Activated CD4-positive, alpha-beta T cell treated with anti-CD3 and anti-CD28 coated beads for 48 hours (primary cell): Measurements from ENCODE around the gene LRMDA.
"Not testable (repeated sequence)": the region's sequence is repeated elsewhere in the genome, so short reads cannot be mapped to it uniquely, and the experiment has no call there.

Experiments
- DNase-seq: peaks from one replicate; pipeline ENCODE4 v3.0.0-alpha.2; 2020

LRMDA gene

GRCh38 chr10:76497666-76498065 is 1066.2 kb downstream of the LRMDA start:
- DNase-seq: no peak

DNA sequence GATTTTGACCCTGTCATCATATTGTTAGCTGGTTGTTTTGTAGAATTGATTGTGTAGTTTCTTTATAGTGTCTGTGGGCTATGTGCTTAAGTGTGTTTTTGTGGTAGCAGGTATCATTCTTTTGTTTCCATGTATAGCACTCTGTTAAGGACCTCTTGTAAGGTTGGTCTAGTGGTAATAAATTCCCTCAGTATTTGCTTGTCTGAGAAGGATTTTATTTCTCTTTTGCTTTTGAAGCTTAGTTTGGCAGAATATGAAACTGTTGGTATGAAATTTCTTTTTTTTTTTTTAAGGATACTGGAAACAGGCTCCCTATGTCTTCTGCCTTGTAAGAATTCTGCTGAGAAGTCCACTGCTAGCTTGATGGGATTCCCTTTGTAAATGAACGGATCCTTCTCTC is 1073.4 kb downstream of the LRMDA start:
- no peak for DNase-seq

DNA sequence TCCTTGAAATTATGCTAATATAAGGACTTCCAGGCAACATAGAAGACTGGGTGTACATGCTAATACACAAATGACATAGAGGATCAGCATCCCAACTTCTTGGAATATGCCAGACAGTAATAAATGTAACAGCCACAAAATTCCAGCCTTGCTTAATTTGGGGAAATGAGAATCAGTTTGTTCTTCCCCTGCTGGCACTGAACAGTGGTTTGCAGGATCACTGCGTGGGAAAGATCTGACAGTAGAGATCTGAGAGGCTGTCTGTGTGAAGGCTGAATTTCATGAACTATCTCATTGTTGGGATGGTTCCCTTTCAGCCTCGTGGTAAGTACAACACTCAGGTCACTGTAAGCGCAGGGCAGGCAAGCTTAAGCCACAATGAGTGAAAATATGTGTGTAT is 1078.0 kb downstream of the LRMDA start:
- DNase-seq: no peak

GRCh38 chr10:76514321-76514720 is 1082.9 kb downstream of the LRMDA start:
- DNase-seq: no peak

GRCh38 chr10:76514869-76515268 is 1083.4 kb downstream of the LRMDA start:
- DNase-seq: no peak

DNA sequence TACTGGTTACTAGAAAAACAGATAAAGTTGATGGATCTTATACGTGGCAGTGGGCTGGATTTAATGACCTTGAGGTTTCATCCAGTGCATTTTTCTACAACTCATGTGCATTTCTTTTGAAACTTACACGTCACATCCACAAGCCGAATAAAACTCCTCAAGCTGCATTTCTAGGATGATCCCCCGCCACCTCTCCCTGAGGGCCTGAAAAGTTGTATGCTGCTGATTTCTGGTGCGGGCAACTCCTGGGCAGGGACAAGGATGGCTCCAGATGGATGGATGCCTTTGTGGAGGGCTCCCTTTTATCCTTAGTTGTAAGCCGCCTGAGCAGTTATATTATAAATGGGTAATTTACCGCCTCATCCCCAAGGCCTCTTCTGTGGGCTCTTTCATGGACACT is 1091.1 kb downstream of the LRMDA start:
- DNase-seq: no peak

DNA sequence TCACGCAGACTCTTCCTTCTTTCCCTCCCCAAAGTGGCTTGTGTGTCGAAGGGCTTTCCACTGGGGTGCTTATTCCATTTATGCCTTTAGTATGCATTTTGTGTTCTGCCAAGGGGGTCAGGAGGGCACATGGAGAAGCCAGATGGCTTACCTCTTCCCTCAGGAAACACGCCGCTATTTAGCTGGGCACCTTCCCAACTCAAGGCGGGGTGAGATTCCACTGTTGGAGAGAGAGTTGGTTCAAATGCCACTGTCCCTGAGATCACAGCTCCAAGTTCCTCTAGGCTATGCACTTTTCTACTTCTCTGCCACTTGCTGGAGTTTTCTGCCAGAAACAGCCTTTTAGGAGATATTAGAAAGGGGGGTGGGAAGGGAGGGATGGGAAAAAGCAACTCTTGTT is 1091.8 kb downstream of the LRMDA start:
- no peak for DNase-seq

GRCh38 chr10:76523791-76524351 is 1092.4 kb downstream of the LRMDA start:
- no peak for DNase-seq

GRCh38 chr10:76526833-76527232 is 1095.4 kb downstream of the LRMDA start:
- not testable (repeated sequence) for DNase-seq

- no peak for DNase-seq
Measured at GRCh38 chr10:76540331-76540730, 1108.9 kb downstream of the LRMDA start.

GRCh38 chr10:76540786-76541185 is 1109.4 kb downstream of the LRMDA start:
- DNase-seq: no peak

DNA sequence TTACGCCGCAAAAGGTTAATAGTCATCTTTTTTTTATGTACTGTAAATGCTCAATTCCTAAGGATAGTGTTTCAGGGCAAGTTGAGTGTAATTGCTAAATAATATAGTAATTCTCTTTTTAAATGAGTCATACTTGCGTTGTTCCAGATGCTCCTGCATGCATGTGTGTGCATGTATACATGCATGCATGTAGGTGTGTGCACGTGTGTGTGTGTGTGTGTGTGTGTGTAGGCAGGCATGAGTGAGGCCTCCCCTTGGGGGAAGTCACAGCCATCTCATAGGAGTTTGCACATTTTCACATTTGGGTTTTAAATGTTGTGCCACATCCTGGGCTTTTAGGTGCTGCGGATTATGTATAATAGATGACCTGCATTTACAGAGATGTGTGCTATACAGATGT is 1110.4 kb downstream of the LRMDA start:
- DNase-seq: no peak

DNA sequence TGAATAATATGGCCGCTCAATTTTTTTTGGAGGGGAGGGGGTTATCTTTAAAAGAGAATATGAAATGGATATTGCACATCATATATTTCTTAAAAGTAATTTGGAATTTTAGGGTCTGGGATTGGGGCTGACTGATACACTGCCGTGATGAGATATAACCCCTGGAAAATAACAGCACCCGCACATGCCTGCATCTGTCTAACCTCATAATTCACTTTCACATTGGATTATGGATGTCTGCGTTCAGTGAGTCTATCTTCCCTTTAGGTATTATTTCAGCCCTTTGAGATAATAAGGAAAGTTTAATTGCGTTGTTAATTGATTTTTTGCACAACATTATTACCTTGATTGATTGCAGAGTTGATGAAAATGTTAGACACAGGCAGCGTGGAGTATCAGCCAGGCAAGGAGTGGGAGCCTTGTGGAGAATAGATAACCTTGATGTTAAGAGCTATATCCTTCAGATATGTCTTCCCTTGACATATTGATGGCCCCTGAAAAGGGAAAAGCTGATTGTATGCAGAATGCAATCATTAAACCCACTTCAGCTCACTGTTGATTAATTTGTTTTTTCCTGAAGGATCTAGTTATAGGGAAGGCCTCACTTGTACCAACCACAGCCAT is 1111.0 kb downstream of the LRMDA start:
- DNase-seq: no peak

GRCh38 chr10:76543655-76544054 is 1112.2 kb downstream of the LRMDA start:
- DNase-seq: no peak

GRCh38 chr10:76544789-76545188 is 1113.4 kb downstream of the LRMDA start:
- DNase-seq: no peak

- DNase-seq: no peak
Measured at GRCh38 chr10:76546411-76546810, 1115.0 kb downstream of the LRMDA start.

DNA sequence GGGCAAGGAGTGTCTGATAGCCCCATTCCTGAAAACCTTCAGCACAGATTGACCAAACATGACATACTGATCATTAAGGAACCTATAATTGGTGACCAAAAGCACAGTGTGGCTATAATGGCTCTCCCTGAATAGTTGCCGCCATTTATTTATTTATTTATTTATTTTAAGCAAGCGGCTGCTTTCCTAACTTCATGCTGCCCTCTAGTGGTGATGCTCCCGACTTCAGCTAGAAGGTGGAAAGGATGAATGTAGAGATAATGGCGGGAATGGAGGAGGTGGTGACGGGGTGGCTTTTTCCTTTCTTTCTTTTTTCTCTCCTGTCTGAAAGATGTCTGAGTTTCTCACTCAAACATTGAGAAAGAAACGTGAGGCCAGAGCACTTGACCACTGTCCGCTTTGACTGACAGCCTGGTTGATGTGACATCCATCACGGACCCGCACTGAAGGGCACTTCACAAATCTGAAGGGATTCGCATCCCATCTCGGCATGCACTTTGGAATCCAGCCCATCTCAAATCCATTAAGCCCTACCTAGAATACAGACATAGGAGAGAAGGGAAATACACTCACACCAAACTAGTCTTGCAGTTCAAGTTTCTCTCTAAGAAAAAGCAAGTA is 1116.0 kb downstream of the LRMDA start:
- DNase-seq: peak; percentile 76

- no peak for DNase-seq
Measured at GRCh38 chr10:76548716-76549115, 1117.3 kb downstream of the LRMDA start.

DNA sequence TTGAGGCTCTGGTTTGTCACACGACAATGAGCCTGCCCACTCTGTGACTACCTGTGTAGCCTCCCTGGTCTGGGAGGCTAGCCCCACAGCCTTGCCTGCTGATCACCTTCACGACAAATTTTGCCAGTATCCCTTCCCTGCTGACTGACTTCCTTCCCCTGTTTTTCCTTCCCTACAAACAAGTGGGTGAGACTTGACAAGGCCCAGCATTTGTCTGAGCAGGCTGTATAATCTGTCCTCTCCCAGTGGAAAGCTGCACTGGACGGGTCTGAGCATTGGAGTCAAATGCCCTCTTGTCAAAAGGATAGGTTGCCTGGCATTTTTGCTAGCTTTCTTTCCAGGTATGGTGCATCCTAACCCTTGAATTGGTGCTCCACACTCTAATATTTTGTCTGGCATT is 1117.7 kb downstream of the LRMDA start:
- DNase-seq: no peak

DNA sequence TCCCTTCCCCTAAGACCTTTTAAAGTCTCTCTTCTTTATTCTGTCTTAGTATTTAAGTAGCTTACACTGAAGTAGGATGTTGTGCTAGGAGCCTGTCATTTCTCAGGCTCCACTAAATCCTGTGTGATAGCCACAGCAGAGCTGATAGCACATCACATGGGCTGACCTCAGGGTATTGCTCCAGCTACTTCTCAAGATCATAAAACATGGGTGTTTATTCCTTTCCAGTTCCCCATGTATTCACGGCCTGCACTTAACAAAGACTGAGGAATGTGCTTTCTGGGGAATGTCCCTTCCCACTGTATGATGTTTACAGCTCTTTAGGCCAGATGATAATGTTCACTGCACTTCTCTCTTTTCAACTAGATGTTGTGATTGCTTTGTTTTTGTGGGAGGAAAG is 1119.4 kb downstream of the LRMDA start:
- no peak for DNase-seq

GRCh38 chr10:76552091-76552873 is 1120.9 kb downstream of the LRMDA start:
- DNase-seq: no peak

GRCh38 chr10:76553263-76554032 is 1122.0 kb downstream of the LRMDA start:
- no peak for DNase-seq

GRCh38 chr10:76554033-76554408 is 1122.6 kb downstream of the LRMDA start:
- DNase-seq: no peak
